ENCODE data around the gene DNER. TPM values are rescaled to one million over a fixed set of nuclear protein-coding genes. Genes with fewer than 3 reads are reported as not detected.

DNER gene
- total RNA-seq, 1 experiment from 2014 or later: 2.9 TPM

DNA sequence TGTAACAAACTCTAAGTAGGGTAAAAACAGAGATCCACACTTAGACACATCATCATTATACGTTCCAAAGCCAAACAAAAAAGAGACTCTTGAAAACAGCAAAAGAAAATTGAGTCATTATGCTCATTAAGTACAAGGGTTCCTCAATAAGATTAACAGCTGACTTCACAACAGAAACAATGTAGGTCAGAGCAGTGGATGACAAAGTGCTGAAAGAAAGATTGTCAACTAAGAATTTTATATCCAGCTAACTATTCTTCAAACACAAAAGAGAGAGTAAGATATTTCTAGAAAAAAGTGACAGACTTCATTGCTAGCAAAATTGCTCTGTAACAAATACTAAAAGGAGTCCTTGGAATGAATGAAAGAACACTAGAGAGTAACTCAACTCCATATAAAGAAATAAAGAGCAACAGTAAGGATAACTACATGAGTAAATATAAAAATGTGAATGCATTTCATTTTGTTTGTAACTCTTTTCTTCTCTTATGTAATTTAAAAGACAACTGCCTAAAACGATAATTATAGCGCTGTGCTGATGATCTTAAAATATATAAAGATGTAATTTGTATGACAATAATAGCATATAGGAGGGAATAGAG, 23.8 kb upstream of the DNER start:
- RAD21 ChIA-PET (ENCODE audit: low non-redundant PET in 1 of 2, low total read pairs in 2 of 2, uncharacterized antibody in 2 of 2, unreplicated experiment in 2 of 2): no interaction called here
- H3K4me3 ChIP-seq (replicated peaks in 1 of 2; ENCODE audit: low read depth in 1 of 2, low read length in 2 of 2): no peak overlapping the region

DNA sequence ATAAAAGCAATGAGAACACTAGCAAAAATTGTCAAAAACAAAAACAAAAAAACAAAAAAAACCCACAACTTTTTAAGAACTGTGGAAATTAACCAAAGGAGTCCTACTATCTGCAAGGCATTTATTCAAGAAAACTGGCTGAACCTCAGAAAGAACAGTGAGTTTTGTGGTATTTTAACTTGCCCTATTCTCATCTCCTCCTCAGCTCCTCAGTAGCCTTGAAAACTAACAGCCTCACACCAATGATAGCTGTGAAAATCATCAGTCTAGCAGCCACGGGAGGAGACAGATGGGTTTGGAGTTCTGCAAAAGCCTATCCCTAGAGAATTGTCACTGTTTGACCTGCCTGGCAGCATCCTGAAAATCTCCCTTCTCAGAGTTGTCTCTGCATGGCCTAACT, 20.1 kb upstream of the DNER start:
- no peaks in the 10 kb centered on the region for H3K4me1 ChIP-seq (ENCODE audit: control insufficient read depth in 1 of 2, insufficient read depth in 2 of 2, low read length in 2 of 2)
- ChIA-PET POLR2A (no interaction called here), CTCF (no interaction called here), RAD21 (ENCODE audit: low non-redundant PET in 1 of 2, low total read pairs in 2 of 2, uncharacterized antibody in 2 of 2, unreplicated experiment in 2 of 2) (no interaction called here)
- DNase-seq (ENCODE audit: low read depth, low spot score) (no peak), ATAC-seq (no peak)
- no TSS peak for BruUV-seq (replicated peaks)
- H3K4me3 ChIP-seq (replicated peaks in 1 of 2; ENCODE audit: low read depth in 1 of 2, low read length in 2 of 2): no peak overlapping the region
- peaks cover 3% of the 10 kb centered on the region; the same call in 1 of the 2 replicates for H3K27me3 ChIP-seq (ENCODE audit: insufficient read depth, low read length)
- H3K9ac ChIP-seq (ENCODE audit: low read length): no peak overlapping the region
- H3K36me3 ChIP-seq (ENCODE audit: control insufficient read depth in 1 of 2, insufficient read depth in 2 of 2, low read length in 2 of 2): no peaks in the 10 kb centered on the region
- H3K27ac ChIP-seq (ENCODE audit: low read depth, low read length): no peak overlapping the region
- no peaks in the 10 kb centered on the region for H3K9me2 ChIP-seq (ENCODE audit: insufficient read depth)
- H3K79me2 ChIP-seq (ENCODE audit: insufficient read depth, low read length): no peaks in the 10 kb centered on the region
- H3K4me2 ChIP-seq (ENCODE audit: low read length): no peak overlapping the region
- H4K20me1 ChIP-seq (ENCODE audit: insufficient read depth): no peaks in the 10 kb centered on the region
- H2AFZ ChIP-seq (ENCODE audit: low read depth, low read length, poor library complexity, severe bottlenecking): no peak overlapping the region
- intact Hi-C loops (cut with micrococcal nuclease): no loop called here
- H3K9me3 ChIP-seq (ENCODE audit: control insufficient read depth in 1 of 2, insufficient read depth in 1 of 2, low read depth in 1 of 2, low read length in 2 of 2): peaks cover 0 to 6% of the 10 kb centered on the region in 2 experiments; a peak in 1 of 4 replicates
- TF ChIP-seq, protein P1, sequence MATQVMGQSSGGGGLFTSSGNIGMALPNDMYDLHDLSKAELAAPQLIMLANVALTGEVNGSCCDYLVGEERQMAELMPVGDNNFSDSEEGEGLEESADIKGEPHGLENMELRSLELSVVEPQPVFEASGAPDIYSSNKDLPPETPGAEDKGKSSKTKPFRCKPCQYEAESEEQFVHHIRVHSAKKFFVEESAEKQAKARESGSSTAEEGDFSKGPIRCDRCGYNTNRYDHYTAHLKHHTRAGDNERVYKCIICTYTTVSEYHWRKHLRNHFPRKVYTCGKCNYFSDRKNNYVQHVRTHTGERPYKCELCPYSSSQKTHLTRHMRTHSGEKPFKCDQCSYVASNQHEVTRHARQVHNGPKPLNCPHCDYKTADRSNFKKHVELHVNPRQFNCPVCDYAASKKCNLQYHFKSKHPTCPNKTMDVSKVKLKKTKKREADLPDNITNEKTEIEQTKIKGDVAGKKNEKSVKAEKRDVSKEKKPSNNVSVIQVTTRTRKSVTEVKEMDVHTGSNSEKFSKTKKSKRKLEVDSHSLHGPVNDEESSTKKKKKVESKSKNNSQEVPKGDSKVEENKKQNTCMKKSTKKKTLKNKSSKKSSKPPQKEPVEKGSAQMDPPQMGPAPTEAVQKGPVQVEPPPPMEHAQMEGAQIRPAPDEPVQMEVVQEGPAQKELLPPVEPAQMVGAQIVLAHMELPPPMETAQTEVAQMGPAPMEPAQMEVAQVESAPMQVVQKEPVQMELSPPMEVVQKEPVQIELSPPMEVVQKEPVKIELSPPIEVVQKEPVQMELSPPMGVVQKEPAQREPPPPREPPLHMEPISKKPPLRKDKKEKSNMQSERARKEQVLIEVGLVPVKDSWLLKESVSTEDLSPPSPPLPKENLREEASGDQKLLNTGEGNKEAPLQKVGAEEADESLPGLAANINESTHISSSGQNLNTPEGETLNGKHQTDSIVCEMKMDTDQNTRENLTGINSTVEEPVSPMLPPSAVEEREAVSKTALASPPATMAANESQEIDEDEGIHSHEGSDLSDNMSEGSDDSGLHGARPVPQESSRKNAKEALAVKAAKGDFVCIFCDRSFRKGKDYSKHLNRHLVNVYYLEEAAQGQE (IDR thresholded peaks at IDR 0.05; ENCODE audit: low read depth): no peak
- TF ChIP-seq CEBPB (IDR thresholded peaks at IDR 0.05; ENCODE audit: low read depth): no peak
- TF ChIP-seq, protein P2, sequence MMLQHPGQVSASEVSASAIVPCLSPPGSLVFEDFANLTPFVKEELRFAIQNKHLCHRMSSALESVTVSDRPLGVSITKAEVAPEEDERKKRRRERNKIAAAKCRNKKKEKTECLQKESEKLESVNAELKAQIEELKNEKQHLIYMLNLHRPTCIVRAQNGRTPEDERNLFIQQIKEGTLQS (IDR thresholded peaks at IDR 0.05): no peak
- no peak for TF ChIP-seq EGR1 (IDR thresholded peaks at IDR 0.05; ENCODE audit: low read depth)
- TF ChIP-seq YY1 (IDR thresholded peaks at IDR 0.05; ENCODE audit: extremely low read depth, insufficient replicate concordance, low read depth, low read length): no peak
- no peak for TF ChIP-seq CBX3 (IDR thresholded peaks at IDR 0.05; ENCODE audit: low read depth)
- TF ChIP-seq ZFX (IDR thresholded peaks at IDR 0.05): no peak
- TF ChIP-seq, protein P3, sequence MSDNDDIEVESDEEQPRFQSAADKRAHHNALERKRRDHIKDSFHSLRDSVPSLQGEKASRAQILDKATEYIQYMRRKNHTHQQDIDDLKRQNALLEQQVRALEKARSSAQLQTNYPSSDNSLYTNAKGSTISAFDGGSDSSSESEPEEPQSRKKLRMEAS (IDR thresholded peaks at IDR 0.05): no peak
- TF ChIP-seq TCF7L2 (IDR thresholded peaks at IDR 0.05; ENCODE audit: borderline replicate concordance, extremely low read depth, insufficient read depth, insufficient read length): no peak
- TF ChIP-seq ELF1 (IDR thresholded peaks at IDR 0.05; ENCODE audit: borderline replicate concordance, low read depth): no peak
- TF ChIP-seq ZNF274 (IDR thresholded peaks at IDR 0.05; ENCODE audit: low read depth, low read length): no peak
- no peak for TF ChIP-seq EZH2 (IDR thresholded peaks at IDR 0.05)
- TF ChIP-seq SP1 (IDR thresholded peaks at IDR 0.05; ENCODE audit: low read depth): no peak
- TF ChIP-seq SRF (IDR thresholded peaks at IDR 0.05; ENCODE audit: low read depth): no peak
- TF ChIP-seq SIN3A (IDR thresholded peaks at IDR 0.05; ENCODE audit: low read depth): no peak
- TF ChIP-seq JUND (IDR thresholded peaks at IDR 0.05): no peak

More for the DNA sequence above, 23.8 kb upstream of the DNER start:
- POLR2A ChIA-PET: no interaction called here
- H3K4me2 ChIP-seq (ENCODE audit: low read length): no peak overlapping the region
- H3K27me3 ChIP-seq (ENCODE audit: insufficient read depth, low read length): no peaks in the 10 kb centered on the region
- peaks cover 0 to 6% of the 10 kb centered on the region in 2 experiments; a peak in 1 of 4 replicates for H3K9me3 ChIP-seq (ENCODE audit: control insufficient read depth in 1 of 2, insufficient read depth in 1 of 2, low read depth in 1 of 2, low read length in 2 of 2)
- intact Hi-C loops (cut with micrococcal nuclease): no loop called here
- no peak overlapping the region for H2AFZ ChIP-seq (ENCODE audit: low read depth, low read length, poor library complexity, severe bottlenecking)
- CTCF ChIA-PET: no interaction called here
- BruUV-seq (replicated peaks): no TSS peak
- no peaks in the 10 kb centered on the region for H3K79me2 ChIP-seq (ENCODE audit: insufficient read depth, low read length)
- DNase-seq (ENCODE audit: low read depth, low spot score): no peak
- H3K36me3 ChIP-seq (ENCODE audit: control insufficient read depth in 1 of 2, insufficient read depth in 2 of 2, low read length in 2 of 2): no peaks in the 10 kb centered on the region
- no peak for ATAC-seq
- no peaks in the 10 kb centered on the region for H4K20me1 ChIP-seq (ENCODE audit: insufficient read depth)
- no peaks in the 10 kb centered on the region for H3K9me2 ChIP-seq (ENCODE audit: insufficient read depth)
- H3K27ac ChIP-seq (ENCODE audit: low read depth, low read length): no peak overlapping the region
- no peak for TF ChIP-seq ZFX (IDR thresholded peaks at IDR 0.05)
- peak; percentile 85 for TF ChIP-seq CBX3 (IDR thresholded peaks at IDR 0.05; ENCODE audit: low read depth)
- TF ChIP-seq ELF1 (IDR thresholded peaks at IDR 0.05; ENCODE audit: borderline replicate concordance, low read depth): no peak
- no peak for TF ChIP-seq FOSL1 (IDR thresholded peaks at IDR 0.05; ENCODE audit: low read depth)
- TF ChIP-seq SIN3A (IDR thresholded peaks at IDR 0.05; ENCODE audit: low read depth): no peak
- no peaks in the 10 kb centered on the region for H3K4me1 ChIP-seq (ENCODE audit: control insufficient read depth in 1 of 2, insufficient read depth in 2 of 2, low read length in 2 of 2)
- H3K9ac ChIP-seq (ENCODE audit: low read length): no peak overlapping the region

All from HCT116 (cell line).